K562 (cell line): ENCODE results near the gene GMDS. TPM values are rescaled to one million over a fixed set of nuclear protein-coding genes. Genes with fewer than 3 reads are reported as not detected.

Experiments used
- ATAC-seq: fragments of 200-7000 bp; cut with Tn5 transposase; 3 replicates; pipeline ENCODE4 v1.9.1; 2020; ENCODE audit warnings: moderate library complexity
- BruUV-seq: library from RNA; stranded (reverse); fragments of 400-500 nt; replicated peaks from 2 replicates; lab custom pipeline; 2021; lab: Mats Ljungman, UMichigan
- CTCF ChIA-PET: fragments of 300-600 bp; formaldehyde crosslinking; extraction: SDS; loops from one replicate; lab custom pipeline; 2021; ENCODE audit warnings: low intra/inter-chr PET ratio; lab: Yijun Ruan, JAX
- POLR2A ChIA-PET: fragments of 300-600, 350-650 bp; sonication (Branson Sonifier 250); formaldehyde crosslinking; extraction: SDS; loops from one replicate; lab custom pipeline; 2021; ENCODE audit warnings: antibody characterized with exemption, inconsistent platforms; lab: Yijun Ruan, JAX
- DNase-seq, 4 experiments: peaks; one replicate each; pipeline versions ENCODE4 v3.0.0 to v3.0.0-alpha.2; 2011 to 2018; ENCODE audit warnings: low spot score in 3 of 4, mixed read lengths in 3 of 4; ENCODE audit errors: extremely low read depth in 1 of 4
- FAIRE-seq: peaks from 2 replicates; lab custom pipeline; 2011; peaks lifted over from hg19 to GRCh38; lab: Jason Lieb, UNC
- H2AFZ ChIP-seq: 2 replicates; pipeline ENCODE4 v1.6.0; 2011; ENCODE audit warnings: low read depth, low read length, control low read depth, inconsistent platforms
- H3K27ac ChIP-seq: fragments of 200-600 bp; 3 replicates; pipeline ENCODE4 v1.8.0; 2011; ENCODE audit warnings: low read depth, mild to moderate bottlenecking, control low read depth, inconsistent platforms, low read length, moderate library complexity, mixed read lengths; ENCODE audit errors: extremely low read depth
- H3K27me3 ChIP-seq, 2 experiments: fragments of 300-600 bp in 1 of 2; 2 replicates in 1 of 2; 3 replicates in 1 of 2; pipeline versions ENCODE4 v1.6.0 to v1.8.0; 2011; ENCODE audit warnings: inconsistent platforms in 2 of 2, low read length in 2 of 2, mild to moderate bottlenecking in 1 of 2, mixed read lengths in 1 of 2, moderate library complexity in 1 of 2; ENCODE audit not compliant: control insufficient read depth in 2 of 2, insufficient read depth in 2 of 2
- H3K36me3 ChIP-seq: fragments of 300-600 bp; 3 replicates; pipeline ENCODE4 v1.8.0; 2011; ENCODE audit warnings: mild to moderate bottlenecking, low read length, inconsistent platforms; ENCODE audit not compliant: control insufficient read depth, insufficient read depth
- H3K4me1 ChIP-seq, 2 experiments: fragments of 200-600 bp in 1 of 2; replicated peaks in 1 of 2; 2 replicates in 1 of 2; 3 replicates in 1 of 2; pipeline versions ENCODE4 v1.5.1 to v1.8.0; 2011; ENCODE audit warnings: inconsistent platforms in 2 of 2, low read length in 2 of 2, mild to moderate bottlenecking in 1 of 2, mixed read lengths in 1 of 2, moderate library complexity in 1 of 2; ENCODE audit not compliant: control insufficient read depth in 2 of 2, insufficient read depth in 2 of 2
- H3K4me2 ChIP-seq: 2 replicates; pipeline ENCODE4 v1.6.1; 2011; ENCODE audit warnings: low read length, control low read depth, inconsistent platforms, mixed read lengths; ENCODE audit not compliant: insufficient read depth
- H3K4me3 ChIP-seq: fragments of 200-600 bp; sonication (generic), shearing (Covaris generic); 2 replicates; pipeline ENCODE4 v1.5.1; 2016; ENCODE audit warnings: control low read depth, inconsistent platforms
- H3K79me2 ChIP-seq: fragments of 200-600 bp; 3 replicates; pipeline ENCODE4 v1.8.0; 2011; ENCODE audit warnings: low read length, inconsistent platforms; ENCODE audit not compliant: control insufficient read depth, insufficient read depth
- H3K9ac ChIP-seq, 2 experiments: 2 replicates each; pipeline versions ENCODE4 v1.6.0 to v1.6.1; 2011; ENCODE audit warnings: low read depth in 2 of 2, low read length in 2 of 2, control low read depth in 1 of 2, inconsistent platforms in 1 of 2, mild to moderate bottlenecking in 1 of 2, mixed read lengths in 1 of 2; ENCODE audit not compliant: insufficient read depth in 1 of 2
- H3K9me1 ChIP-seq: one replicate; pipeline ENCODE4 v1.6.0; 2011; ENCODE audit warnings: inconsistent platforms, mild to moderate bottlenecking, low read length, moderate library complexity; ENCODE audit not compliant: control insufficient read depth, insufficient read depth
- H3K9me3 ChIP-seq: replicated peaks from 2 replicates; pipeline ENCODE4 v1.5.1; 2011; ENCODE audit warnings: low read depth, low read length, inconsistent platforms; ENCODE audit not compliant: control insufficient read depth, insufficient read depth
- H4K20me1 ChIP-seq: replicated peaks from 2 replicates; pipeline ENCODE4 v1.6.1; 2011; ENCODE audit warnings: low read length, inconsistent platforms, mixed read lengths; ENCODE audit not compliant: control insufficient read depth, insufficient read depth
- BCOR ChIP-seq: fragments of 450-650 bp; IDR thresholded peaks from 2 replicates; pipeline ENCODE4 v1.6.1; 2016
- BRCA1 ChIP-seq, 2 experiments: fragments of 450-650 bp in 1 of 2; sonication (generic) in 1 of 2; formaldehyde crosslinking in 1 of 2; IDR thresholded peaks; 2 replicates each; pipeline versions ENCODE4 v1.5.0 to v1.6.1; 2017 to 2020; ENCODE audit warnings: mild to moderate bottlenecking in 1 of 2, missing genetic modification reagents in 1 of 2
- CCNT2 ChIP-seq: IDR thresholded peaks from 2 replicates; pipeline ENCODE4 v1.6.1; 2011; ENCODE audit warnings: borderline replicate concordance, low read depth, mild to moderate bottlenecking, moderate library complexity, mixed read lengths, low read length; ENCODE audit not compliant: insufficient read length; ENCODE audit errors: extremely low read depth
- CHD2 ChIP-seq: IDR thresholded peaks from 2 replicates; pipeline ENCODE4 v1.6.1; 2011; ENCODE audit warnings: low read depth, low read length
- FOXP1 ChIP-seq: sonication (generic); formaldehyde crosslinking; IDR thresholded peaks from 2 replicates; pipeline ENCODE4 v1.8.0; 2022; ENCODE audit warnings: mild to moderate bottlenecking, missing genetic modification reagents
- RBFOX2 ChIP-seq: fragments of 200-400 bp; formaldehyde crosslinking; IDR thresholded peaks from 2 replicates; pipeline ENCODE4 v1.6.1; 2017; ENCODE audit warnings: low read depth, mild to moderate bottlenecking, low read length, moderate library complexity
- SP1 ChIP-seq: sonication (generic); formaldehyde crosslinking; IDR thresholded peaks from 2 replicates; pipeline ENCODE4 v1.8.1; 2022; ENCODE audit warnings: mild to moderate bottlenecking, missing genetic modification reagents
- TBL1XR1 ChIP-seq, 2 experiments: IDR thresholded peaks; 2 replicates each; pipeline ENCODE4 v1.6.1; 2012; ENCODE audit warnings: improper control_type of control experiment in 2 of 2, low read length in 2 of 2, mild to moderate bottlenecking in 1 of 2
- ZEB2 ChIP-seq: fragments of 450-650 bp; IDR thresholded peaks from 2 replicates; pipeline ENCODE4 v1.6.1; 2016
- ZNF121 ChIP-seq: sonication (generic); formaldehyde crosslinking; conservative IDR thresholded peaks from 2 replicates; pipeline ENCODE4 v1.8.0; 2022; ENCODE audit warnings: missing genetic modification reagents
- WGBS: fragments of 100-300 bp; shearing (Covaris generic); methylation state at CpG from one replicate; pipeline ENCODE4 v1.1.6; 2016; ENCODE audit warnings: low coverage, mixed read lengths; ENCODE audit not compliant: insufficient coverage; ENCODE audit errors: missing lambda C conversion rate; 5-methylcytosine and 5-hydroxymethylcytosine counted together
- in situ Hi-C: fragments of 300-500 bp; cut with MboI; formaldehyde crosslinking; loops from 4 replicates; pipeline ENCODE4 v1.15.0; 2018; ENCODE audit warnings: inconsistent platforms, mixed read lengths
- intact Hi-C: fragments of 100-400 bp; cut with micrococcal nuclease; formaldehyde crosslinking; loops from 2 replicates; pipeline ENCODE4 v1.14.2; 2022
- polyA plus RNA-seq, 8 experiments: library from polyadenylated mRNA; depleted of rRNA in 4 of 8; stranded (reverse) in 5 of 8; unstranded in 3 of 8; fragments of >200 nt; fragmentation: Nextera tagmentation in 2 of 8; fragmentation: Illumina TruSeq in 1 of 8; extraction: Ambion mirVana in 2 of 8; extraction: Trizol in 1 of 8; gene quantifications; 2 replicates each; pipeline versions ENCODE4 v1.2.1 to v1.2.3, GENCODE V29; 2011 to 2014; ENCODE audit warnings: inconsistent platforms in 1 of 8, missing spikeins in 1 of 8
- total RNA-seq, 7 experiments: library from RNA; depleted of rRNA in 6 of 7; stranded (reverse); fragments of >200 nt in 6 of 7; fragmentation: Illumina TruSeq in 2 of 7; extraction: Trizol in 2 of 7; gene quantifications; 2 replicates each; pipeline versions ENCODE4 v1.2.1 to v1.2.3, GENCODE V29; 2011 to 2021; ENCODE audit warnings: low replicate concordance in 1 of 7
- TF ChIP-seq, protein P1 (sequence below): IDR thresholded peaks from 2 replicates; pipeline ENCODE4 v1.6.1; 2012; ENCODE audit warnings: low read depth, low read length, improper control_type of control experiment, borderline replicate concordance
- TF ChIP-seq, protein P2 (sequence below), 2 experiments: fragments of 450-650 bp in 1 of 2; IDR thresholded peaks; 2 replicates each; pipeline ENCODE4 v1.6.1; 2011 to 2017; ENCODE audit warnings: low read depth in 2 of 2, antibody characterized with exemption in 1 of 2, borderline replicate concordance in 1 of 2, low read length in 1 of 2, mild to moderate bottlenecking in 1 of 2, mixed read lengths in 1 of 2; ENCODE audit not compliant: control insufficient read depth in 1 of 2
- TF ChIP-seq, protein P3 (sequence below), 3 experiments: IDR thresholded peaks in 2 of 3; conservative IDR thresholded peaks in 1 of 3; 2 replicates each; pipeline ENCODE4 v1.5.1; 2011 to 2012; ENCODE audit warnings: low read length in 3 of 3, mild to moderate bottlenecking in 3 of 3, control low read depth in 2 of 3, improper control_type of control experiment in 1 of 3, inconsistent platforms in 1 of 3, low read depth in 1 of 3, mixed read lengths in 1 of 3, moderate library complexity in 1 of 3; ENCODE audit not compliant: insufficient read depth in 2 of 3

Gene GMDS
- total and polyA plus RNA-seq, 9 of the 15 experiments (the other 6 are each of a cell fraction or from before 2014, with no cell fraction given): 0.48 to 31.8 (median 13.4) TPM

DNA sequence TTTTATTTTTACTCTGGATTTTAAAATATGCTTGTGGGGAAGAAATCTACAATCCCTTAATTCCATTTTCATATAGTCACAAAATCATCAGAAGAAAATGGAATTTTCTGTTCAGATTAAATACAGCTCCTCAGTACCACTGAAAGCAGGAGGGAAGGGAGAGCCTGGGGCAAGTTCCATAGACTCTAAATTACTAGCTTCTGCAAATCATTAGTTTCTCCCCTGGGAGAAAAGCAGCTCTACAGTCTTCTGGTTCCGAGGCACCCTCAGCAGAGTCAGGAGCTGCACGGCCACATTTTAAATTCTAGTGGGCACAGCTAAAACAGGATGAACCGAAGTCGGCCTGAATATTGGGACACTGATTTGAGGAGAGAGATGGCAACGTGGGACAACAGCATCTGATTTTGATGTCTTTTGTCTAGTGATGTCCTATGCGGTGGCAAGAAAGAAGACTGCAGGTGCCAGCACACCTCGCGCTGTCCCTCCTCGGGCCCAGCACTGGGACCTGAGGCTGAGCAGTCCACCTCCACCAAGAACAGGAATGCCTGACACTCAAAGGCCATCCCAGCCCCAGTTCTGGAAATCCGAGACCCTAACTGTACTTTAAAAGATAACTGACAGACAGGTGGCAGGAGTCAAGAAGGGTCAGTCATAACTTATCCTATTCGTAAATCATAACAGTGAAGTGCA, 545.0 kb downstream of the GMDS start:
- H4K20me1 ChIP-seq: peaks cover 4% of the 10 kb centered on the region; the same call in 1 of the 2 replicates
- H3K4me2 ChIP-seq: no peak overlapping the region
- H3K79me2 ChIP-seq: no peaks in the 10 kb centered on the region
- H3K9me1 ChIP-seq: no peaks in the 10 kb centered on the region
- no peak overlapping the region for H3K9ac ChIP-seq
- no peak overlapping the region for H3K27ac ChIP-seq
- in situ Hi-C loops: no loop called here
- no peak overlapping the region for H2AFZ ChIP-seq
- no peak overlapping the region for H3K4me3 ChIP-seq
- no peak for ATAC-seq
- no peak for FAIRE-seq
- no TSS peak for BruUV-seq
- H3K27me3 ChIP-seq: peaks cover 4 to 37% of the 10 kb centered on the region in 2 experiments; a peak in 2 of 5 replicates
- CTCF ChIA-PET: no interaction called here
- intact Hi-C loops: no loop called here
- WGBS: 35% methylated on average over 11 of the region's 11 CpGs
- POLR2A ChIA-PET: interaction anchor here (1.5 kb wide), 1 partner anchor 30 kb away, joined by 4 read pairs; no protein-coding TSS in a partner anchor
- H3K36me3 ChIP-seq: no peaks in the 10 kb centered on the region
- no peak for DNase-seq
- H3K4me1 ChIP-seq: peaks cover 25 to 26% of the 10 kb centered on the region in 2 experiments; a peak in 4 of 5 replicates
- no peaks in the 10 kb centered on the region for H3K9me3 ChIP-seq
- TF ChIP-seq, protein P1, sequence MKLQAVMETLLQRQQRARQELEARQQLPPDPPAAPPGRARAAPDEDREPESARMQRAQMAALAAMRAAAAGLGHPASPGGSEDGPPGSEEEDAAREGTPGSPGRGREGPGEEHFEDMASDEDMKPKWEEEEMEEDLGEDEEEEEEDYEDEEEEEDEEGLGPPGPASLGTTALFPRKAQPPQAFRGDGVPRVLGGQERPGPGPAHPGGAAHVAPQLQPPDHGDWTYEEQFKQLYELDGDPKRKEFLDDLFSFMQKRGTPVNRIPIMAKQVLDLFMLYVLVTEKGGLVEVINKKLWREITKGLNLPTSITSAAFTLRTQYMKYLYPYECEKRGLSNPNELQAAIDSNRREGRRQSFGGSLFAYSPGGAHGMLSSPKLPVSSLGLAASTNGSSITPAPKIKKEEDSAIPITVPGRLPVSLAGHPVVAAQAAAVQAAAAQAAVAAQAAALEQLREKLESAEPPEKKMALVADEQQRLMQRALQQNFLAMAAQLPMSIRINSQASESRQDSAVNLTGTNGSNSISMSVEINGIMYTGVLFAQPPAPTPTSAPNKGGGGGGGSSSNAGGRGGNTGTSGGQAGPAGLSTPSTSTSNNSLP: no peak
- TF ChIP-seq, protein P2, sequence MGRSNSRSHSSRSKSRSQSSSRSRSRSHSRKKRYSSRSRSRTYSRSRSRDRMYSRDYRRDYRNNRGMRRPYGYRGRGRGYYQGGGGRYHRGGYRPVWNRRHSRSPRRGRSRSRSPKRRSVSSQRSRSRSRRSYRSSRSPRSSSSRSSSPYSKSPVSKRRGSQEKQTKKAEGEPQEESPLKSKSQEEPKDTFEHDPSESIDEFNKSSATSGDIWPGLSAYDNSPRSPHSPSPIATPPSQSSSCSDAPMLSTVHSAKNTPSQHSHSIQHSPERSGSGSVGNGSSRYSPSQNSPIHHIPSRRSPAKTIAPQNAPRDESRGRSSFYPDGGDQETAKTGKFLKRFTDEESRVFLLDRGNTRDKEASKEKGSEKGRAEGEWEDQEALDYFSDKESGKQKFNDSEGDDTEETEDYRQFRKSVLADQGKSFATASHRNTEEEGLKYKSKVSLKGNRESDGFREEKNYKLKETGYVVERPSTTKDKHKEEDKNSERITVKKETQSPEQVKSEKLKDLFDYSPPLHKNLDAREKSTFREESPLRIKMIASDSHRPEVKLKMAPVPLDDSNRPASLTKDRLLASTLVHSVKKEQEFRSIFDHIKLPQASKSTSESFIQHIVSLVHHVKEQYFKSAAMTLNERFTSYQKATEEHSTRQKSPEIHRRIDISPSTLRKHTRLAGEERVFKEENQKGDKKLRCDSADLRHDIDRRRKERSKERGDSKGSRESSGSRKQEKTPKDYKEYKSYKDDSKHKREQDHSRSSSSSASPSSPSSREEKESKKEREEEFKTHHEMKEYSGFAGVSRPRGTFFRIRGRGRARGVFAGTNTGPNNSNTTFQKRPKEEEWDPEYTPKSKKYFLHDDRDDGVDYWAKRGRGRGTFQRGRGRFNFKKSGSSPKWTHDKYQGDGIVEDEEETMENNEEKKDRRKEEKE (IDR thresholded peaks at IDR 0.05; ENCODE audit: borderline replicate concordance in 1 of 2, control insufficient read depth in 1 of 2, low read depth in 2 of 2, low read length in 1 of 2): no peak
- no peak for TF ChIP-seq ZEB2
- TF ChIP-seq, protein P3, sequence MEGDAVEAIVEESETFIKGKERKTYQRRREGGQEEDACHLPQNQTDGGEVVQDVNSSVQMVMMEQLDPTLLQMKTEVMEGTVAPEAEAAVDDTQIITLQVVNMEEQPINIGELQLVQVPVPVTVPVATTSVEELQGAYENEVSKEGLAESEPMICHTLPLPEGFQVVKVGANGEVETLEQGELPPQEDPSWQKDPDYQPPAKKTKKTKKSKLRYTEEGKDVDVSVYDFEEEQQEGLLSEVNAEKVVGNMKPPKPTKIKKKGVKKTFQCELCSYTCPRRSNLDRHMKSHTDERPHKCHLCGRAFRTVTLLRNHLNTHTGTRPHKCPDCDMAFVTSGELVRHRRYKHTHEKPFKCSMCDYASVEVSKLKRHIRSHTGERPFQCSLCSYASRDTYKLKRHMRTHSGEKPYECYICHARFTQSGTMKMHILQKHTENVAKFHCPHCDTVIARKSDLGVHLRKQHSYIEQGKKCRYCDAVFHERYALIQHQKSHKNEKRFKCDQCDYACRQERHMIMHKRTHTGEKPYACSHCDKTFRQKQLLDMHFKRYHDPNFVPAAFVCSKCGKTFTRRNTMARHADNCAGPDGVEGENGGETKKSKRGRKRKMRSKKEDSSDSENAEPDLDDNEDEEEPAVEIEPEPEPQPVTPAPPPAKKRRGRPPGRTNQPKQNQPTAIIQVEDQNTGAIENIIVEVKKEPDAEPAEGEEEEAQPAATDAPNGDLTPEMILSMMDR (IDR thresholded peaks at IDR 0.05 in 2 of 3, conservative IDR thresholded peaks at IDR 0.05 in 1 of 3; ENCODE audit: insufficient read depth in 2 of 3, low read depth in 1 of 3, low read length in 3 of 3): no peak
- no peak for TF ChIP-seq FOXP1 (CRISPR knock-in tag)
- TF ChIP-seq BCOR: no peak
- TF ChIP-seq SP1 (CRISPR knock-in tag): no peak
- no peak for TF ChIP-seq CCNT2
- no peak for TF ChIP-seq TBL1XR1 (IDR thresholded peaks at IDR 0.05; ENCODE audit: low read length in 2 of 2)
- no peak for TF ChIP-seq BRCA1 (IDR thresholded peaks at IDR 0.05)
- no peak for TF ChIP-seq BRCA1 (CRISPR knock-in tag; IDR thresholded peaks at IDR 0.05)
- TF ChIP-seq ZNF121 (CRISPR knock-in tag): no peak
- no peak for TF ChIP-seq RBFOX2
- no peak for TF ChIP-seq CHD2
